ENCODE measurements around the gene CDKN1B.

GRCh38 chr12:12699345-12699744 is 17.8 kb upstream of the CDKN1B start:
- TF ChIP-seq POLR2AphosphoS5 (IDR thresholded peaks at IDR 0.05; ENCODE audit: low read depth, low read length) (no peak), TAF1 (IDR thresholded peaks at IDR 0.05; ENCODE audit: borderline replicate concordance, insufficient read depth, low read length) (no peak)

Data from PFSK-1 (cell line).